WTC11 (cell line): ENCODE data around the gene SLC16A10.

Experiments used
- AR ChIP-seq: fragments of 250-450 bp; sonication (Bioruptor Pico); IDR thresholded peaks from 2 replicates; pipeline ENCODE4 v1.9.0; 2021; ENCODE audit warnings: mild to moderate bottlenecking
- CTCF ChIP-seq: fragments of 200-600 bp; IDR thresholded peaks from 2 replicates; pipeline ENCODE4 v1.8.0; 2022; ENCODE audit warnings: antibody characterized with exemption
- HMGXB4 ChIP-seq: sonication (generic); formaldehyde crosslinking; IDR thresholded peaks from 2 replicates; pipeline ENCODE4 v1.8.1; 2023; ENCODE audit warnings: mild to moderate bottlenecking, moderate library complexity, missing genetic modification reagents
- PRDM15 ChIP-seq: sonication (generic); formaldehyde crosslinking; IDR thresholded peaks from 2 replicates; pipeline ENCODE4 v1.8.0; 2022; ENCODE audit warnings: missing genetic modification reagents
- SMAD3 ChIP-seq: sonication (generic); formaldehyde crosslinking; IDR thresholded peaks from 2 replicates; pipeline ENCODE4 v1.8.0; 2022; ENCODE audit warnings: missing genetic modification reagents, mild to moderate bottlenecking, borderline replicate concordance
- ZNF317 ChIP-seq: sonication (generic); formaldehyde crosslinking; IDR thresholded peaks from 2 replicates; pipeline ENCODE4 v1.8.1; 2023; ENCODE audit warnings: low read depth, mild to moderate bottlenecking, moderate library complexity, missing genetic modification reagents, borderline replicate concordance

- no peak for TF ChIP-seq PRDM15 (CRISPR knock-in tag)
- no peak for TF ChIP-seq AR (CRISPR knock-in tag)
- TF ChIP-seq HMGXB4 (CRISPR knock-in tag): no peak
- no peak for TF ChIP-seq SMAD3 (CRISPR knock-in tag)
- no peak for TF ChIP-seq ZNF317 (CRISPR knock-in tag)
- no peak for TF ChIP-seq CTCF
Measured at GRCh38 chr6:111256646-111257045, 169.3 kb downstream of the SLC16A10 start.
